UCSD-AML1 (cell line): ENCODE measurements around the gene ARID1B.

ENCODE experiments used
- DNase-seq: peaks from one replicate; lab custom pipeline; 2025; ENCODE audit not compliant: unreplicated experiment; lab: John Stamatoyannopoulos, UW

The ARID1B gene

DNA sequence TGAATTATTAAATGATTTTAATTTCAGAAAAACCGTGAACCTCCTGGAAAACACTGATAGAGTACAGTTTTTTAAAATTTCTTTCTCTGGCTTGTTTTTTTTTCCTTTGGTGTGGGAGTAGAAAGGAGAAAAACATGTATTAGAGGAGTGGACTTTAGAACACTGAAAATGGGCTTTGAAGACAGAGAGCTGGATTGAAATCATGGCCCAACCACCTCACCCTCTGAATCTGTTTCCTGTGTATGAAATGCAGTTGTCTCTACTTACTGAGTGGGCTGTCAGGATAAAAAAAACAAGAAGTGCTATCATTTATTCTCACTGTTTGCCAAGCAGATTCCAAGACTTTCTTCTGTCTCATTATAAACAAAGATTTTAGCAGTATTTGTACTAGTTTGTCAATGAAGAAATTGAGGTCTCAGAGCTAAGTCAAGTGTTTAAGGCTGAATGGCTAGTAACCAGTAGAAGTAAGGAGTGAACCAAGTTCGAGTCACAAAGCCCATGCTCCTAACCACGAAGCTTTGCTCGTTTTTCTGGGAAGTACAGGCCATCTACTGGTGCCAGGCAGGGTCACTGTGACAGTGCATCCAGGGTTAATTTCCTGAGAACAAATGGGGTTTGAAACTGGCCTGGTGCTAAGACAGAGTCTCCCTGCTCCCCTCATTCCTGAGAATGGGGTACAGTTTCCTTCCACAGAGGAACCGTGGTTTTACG lies 289.8 kb downstream of the ARID1B start:
- DNase-seq: peak; percentile 20

DNA sequence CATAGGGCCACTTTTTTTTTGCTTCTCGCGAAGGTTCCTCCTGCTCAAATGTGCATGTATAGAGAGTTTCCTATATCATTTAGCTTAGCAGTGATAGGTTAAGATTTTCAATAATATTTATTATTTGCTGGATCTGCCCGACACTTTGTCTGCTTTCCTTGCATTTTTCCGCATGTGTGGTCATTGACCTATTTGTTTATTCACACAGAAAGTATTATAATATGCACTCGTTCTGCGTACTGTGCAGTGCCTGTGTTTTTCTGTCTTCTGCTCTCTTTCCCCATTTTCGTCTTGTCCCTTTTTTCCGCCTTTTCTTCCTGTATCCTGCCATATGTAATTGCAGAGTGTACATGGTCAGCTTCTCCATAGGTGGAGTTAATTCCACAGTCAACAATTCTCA lies 290.3 kb downstream of the ARID1B start:
- DNase-seq: no peak

DNA sequence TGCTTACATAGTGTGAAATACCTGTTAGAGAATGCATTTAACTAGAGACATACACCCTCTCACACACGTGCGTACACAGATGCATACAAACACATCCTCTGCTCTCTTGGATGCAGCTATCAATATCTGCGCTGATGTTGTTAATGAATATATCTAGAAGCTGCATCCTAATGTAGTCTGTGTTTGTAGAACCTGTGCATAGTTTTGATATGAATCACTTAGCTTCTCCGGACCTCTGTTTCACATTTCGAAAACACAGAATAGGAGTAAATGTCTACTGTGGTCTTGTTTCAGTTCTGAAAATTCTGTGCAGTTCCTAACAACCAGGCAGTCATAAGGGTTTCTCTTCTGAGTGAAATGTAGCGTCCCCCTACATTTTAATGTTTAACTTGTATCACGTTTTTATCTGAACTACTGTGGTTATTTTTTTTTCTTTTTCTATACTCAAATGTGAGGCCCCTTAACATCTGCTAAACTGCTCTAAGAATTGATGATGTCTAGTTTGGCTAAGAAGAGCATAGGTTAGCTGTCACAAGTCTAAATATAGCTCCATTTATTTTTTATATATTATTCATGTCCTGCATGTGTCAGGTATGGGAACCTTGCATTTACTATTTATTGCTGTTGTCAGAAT lies 291.6 kb downstream of the ARID1B start:
- no peak for DNase-seq

DNA sequence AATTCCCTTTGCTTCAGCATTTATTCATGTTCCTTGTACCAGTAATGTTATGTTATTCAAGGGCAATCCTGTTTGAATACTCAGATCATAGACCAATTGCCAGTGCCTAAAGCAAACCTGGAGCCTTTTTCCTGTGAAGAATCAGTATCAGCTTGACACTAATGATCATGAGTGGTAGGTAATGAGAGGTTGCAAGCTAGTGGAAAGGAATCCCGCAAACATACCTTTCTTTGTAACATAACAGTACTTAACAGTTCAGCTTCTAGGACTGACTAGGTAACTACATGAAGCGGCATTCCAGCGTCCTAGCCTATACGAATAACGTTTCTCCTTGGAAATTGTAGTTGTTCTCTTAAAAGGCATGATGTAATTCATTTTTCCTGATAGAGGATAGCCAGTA lies 292.4 kb downstream of the ARID1B start:
- no peak for DNase-seq

DNA sequence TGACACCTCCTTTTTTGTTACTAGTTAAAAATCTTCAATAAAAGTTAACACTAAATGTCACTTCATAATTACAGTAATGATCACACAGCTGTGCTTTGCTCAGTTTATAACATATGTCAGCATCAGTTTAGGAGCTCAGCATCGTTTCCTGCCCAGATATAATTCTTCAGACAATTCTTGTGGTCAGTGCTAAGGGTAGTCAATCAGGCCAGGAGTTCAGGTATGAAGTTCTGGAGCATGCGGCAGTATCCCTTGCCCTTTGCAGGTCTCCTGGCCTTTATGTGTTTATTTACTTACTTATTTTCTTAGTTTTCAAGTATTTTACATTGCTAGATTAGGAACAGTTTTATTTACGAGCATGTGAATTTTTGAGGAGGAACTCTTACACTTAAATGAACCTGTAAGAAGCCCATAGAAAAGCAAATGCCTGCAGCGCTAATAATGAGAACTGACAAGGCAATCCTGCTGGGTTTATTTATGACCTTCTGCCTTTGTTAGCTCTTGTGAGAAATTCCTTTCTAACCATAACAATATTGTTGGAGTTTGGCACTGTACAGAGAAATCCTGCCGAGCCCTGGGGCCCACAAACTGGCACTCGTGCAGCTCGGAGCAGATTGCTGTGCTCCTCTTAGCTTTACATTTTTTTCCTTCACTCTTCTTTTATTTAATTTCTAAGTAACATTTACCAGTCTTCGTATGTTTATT lies 293.4 kb downstream of the ARID1B start:
- no peak for DNase-seq

DNA sequence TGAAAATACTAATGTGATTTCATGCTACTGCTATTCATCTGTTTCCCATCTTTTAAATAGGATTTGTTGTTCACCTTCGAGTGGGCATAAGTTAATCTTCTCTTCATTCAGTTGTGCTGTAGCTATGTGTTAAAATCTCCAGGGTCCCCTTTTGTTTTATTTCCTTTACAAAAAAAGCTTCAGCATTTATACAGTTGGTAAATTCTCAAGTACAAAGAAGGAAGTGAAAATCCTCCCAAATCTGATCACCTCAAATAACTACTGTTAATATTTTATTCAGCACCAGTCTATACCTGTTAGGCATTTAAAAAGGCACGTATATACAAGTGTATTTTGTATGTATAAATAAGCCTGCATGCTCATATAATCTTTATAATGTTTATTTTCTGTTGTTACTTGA lies 294.9 kb downstream of the ARID1B start:
- no peak for DNase-seq

DNA sequence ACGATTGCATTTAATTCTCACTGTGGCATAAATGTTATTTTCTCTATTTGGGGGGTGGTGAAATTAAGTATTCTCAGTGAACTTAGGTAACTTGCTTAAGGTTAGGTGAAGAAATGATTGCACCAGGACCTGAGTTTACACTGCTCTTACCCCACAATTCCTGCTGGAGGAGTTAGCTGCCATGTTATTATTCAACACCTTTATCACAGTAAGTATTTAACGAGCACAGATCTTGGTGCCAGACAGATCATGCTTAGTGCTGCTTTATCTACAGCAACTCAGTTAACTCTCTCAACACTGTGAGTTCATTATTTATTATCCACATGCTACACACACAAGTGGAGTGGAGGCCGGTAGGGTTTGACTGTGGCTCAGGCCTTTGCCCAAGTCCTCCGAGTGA lies 296.4 kb downstream of the ARID1B start:
- no peak for DNase-seq

DNA sequence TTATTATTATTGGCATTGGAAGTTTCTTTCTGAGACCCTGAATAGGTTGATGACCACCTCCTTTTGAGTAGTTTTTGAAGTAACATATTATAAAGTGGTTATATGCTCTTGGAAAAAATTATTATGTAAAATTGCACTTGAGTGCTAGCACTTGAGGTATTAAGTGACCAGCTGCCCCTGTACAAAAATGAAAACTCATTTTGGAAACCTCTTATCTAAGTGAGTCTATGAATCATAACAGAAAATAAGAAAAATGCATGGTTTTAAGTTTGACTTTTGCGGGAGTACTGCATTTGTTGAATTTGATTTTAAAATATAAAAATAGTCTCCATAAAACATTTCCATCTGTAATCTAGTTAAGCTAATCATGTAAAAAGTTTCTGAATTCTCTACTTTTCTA lies 297.8 kb downstream of the ARID1B start:
- DNase-seq: no peak

DNA sequence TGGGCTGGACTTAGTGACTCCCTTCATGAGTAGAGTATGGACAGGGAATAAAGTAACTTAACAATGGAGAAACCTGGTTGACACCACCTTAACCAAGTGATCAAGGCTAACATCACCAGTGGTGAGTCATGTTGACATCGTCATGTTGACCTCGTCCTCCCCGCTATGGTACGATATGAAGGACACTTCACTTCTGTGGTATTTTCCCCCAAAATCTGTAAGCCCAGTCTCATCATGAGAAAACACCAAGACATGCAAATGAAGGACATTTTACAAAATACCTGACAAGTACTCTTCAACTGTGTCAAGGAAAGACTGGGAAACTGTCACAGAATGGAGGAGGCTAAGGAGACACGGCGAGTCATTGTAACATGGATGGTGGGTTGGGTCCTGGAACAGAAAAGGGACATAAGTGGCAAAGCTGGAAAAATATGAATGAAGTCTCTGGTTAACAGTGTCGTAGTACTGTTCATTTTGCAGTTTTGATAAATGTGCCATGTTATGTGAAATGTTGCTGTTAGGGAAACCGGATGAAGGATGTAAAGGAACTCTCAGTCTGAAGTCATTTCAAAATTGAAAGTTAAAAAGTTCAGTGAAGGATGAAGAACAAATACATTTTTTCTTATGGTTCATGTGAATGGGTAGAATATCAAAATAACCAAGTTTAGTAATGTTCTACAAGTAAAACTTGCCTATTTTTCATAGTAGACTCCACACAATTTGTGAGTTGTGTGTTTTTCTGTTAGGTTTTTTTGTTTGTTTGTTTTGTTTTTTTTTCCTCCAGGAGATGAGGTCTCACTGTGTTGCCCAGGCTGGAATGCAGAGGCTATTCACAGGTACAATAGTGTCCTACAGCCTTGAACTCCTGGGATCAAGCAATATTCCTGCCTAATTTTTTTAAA lies 298.6 kb downstream of the ARID1B start:
- no peak for DNase-seq

DNA sequence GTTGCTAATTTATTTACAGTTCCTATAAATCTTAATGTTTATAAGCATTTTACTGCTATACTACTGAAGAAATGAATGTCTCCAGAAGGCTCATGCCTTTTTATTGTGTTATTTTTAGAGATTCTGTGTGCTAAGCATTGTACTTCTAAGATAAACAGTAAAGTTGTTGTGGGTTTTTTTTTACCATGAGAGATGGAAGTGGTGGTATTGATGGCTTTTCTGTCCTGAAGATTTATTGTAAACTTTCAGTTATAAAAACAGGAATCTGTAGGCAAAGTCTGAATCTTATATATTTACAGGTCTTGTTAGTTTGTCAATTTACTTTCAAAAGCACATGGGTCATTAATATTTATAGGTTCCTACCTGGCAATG lies 299.3 kb downstream of the ARID1B start:
- no peak for DNase-seq

DNA sequence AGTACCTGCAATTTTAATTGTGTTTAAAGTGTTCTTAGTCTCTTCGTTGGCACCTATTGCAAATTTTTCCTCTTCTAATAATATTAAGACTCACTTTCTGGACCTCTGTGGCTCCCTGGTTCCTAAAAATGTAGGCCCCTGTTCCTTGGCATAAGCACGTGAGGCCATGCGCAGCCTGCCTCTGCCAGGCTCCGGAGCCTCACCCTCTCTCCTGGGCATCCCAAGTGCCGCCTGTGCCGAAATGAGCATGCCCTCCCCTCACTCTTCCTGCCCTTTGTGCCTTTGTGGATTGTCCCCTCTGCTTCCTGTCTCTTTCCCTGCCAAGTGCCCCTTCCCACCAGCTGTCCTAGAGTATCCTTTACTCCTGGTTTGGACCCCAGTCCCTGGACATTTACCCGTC lies 300.1 kb downstream of the ARID1B start:
- no peak for DNase-seq

DNA sequence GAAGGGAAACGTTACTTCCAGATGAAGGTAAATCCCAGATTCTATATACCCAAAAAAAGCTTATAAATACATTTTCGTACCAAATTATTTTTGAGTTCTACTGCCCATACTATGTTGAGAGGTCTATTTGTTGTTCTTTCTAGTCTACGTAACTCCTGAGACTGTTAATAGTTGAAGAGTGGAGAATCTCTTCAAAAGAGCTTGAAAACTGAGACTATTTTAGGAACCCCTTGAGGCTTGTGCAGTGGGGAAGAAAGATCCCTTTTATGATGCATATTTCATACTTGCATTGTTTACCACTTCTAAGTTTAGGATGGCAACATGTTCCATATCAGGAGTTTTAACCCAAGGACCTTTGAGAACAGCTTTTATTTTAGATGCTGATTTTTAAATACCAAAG lies 301.1 kb downstream of the ARID1B start:
- no peak for DNase-seq

DNA sequence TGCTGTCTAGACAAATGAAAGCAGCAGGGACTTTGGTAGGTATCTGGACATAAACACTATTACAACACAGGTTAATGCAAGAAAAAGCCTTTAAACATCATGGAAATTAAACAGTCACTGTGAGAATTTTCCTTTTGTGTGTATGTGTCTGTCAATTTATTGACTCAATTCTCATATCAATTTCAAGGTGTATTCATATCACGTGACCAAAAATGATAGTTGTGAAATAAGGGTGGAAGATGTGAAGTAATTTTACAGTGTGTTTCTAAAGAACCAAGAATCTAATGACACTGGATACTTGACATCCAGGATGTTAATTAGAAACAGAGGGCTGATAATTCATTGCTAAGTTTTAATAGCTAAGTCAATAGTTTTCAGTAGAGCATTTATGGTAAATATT lies 302.1 kb downstream of the ARID1B start:
- no peak for DNase-seq

DNA sequence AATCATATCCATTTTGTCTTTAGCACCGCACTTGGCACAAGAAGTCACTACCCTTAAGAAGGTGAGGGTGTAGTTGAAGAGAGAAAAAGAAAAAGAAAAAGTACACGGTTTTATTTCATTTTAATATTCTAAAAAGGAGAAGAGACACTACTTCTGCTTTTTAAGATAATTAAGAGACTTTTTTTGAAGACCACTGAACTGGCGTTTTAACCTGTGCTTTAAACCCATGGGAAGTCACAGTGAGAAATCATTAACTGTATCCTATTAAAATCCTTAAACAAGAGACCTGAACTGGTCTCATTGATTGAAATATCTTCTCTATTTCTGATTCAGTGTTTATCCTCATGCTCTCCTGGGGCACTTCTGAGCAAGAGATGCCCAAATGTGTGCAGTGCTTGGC lies 302.6 kb downstream of the ARID1B start:
- DNase-seq: no peak

DNA sequence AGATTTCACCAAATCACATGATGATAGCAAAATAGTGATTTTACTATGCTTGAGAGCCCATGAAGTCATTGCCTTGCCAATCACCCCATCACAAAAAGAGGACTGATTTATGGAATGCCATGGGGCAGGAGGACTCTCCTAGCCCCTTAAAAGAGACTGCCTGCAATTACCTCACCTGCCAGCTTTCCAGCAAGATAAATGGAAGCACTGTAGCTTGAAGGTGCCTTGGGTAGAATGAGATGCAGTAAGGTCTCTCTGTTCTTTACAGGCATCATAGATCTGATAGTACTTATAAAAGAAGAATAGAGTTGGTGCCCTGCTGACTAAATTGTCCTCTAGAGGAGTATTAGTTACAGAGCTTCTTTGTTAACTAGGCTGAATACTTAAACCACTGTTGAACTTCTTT lies 303.8 kb downstream of the ARID1B start:
- no peak for DNase-seq

DNA sequence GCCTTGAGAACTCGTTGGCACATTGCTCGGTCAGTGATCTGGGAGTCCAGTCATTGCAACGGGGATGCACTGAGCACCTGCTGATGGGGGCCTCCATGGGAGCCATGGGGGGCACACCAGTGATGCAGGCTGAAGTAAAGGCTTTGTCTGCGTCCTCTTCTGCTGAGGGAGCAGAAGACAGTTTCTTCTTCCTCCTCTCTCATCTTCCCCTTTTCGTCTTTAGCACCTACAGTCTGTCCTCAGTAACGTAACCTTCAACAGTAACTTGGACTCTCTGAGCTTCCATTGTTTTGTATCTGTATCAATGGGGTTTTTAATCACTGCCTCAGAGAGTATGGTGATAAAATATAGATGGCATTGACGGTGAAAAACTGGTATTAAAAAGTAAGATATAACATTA lies 306.2 kb downstream of the ARID1B start:
- no peak for DNase-seq

DNA sequence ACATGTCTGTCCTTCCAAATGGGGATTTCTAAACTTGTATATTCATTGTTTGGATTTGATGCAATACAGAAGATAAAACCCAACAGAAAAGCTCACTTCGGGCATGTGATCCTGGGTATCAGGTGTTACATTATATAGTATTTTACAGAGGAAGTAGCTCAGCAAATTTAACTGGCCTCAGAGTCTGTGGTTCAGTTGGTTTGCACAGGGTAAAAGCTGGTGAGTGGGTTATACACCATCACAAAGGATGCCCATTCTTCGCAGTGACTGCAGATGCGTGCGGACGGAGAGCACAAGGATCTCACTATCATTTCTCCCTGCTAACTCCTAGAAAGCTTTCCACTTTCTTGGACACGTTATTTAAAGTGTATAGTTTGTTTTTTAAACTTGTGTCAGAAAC lies 309.5 kb downstream of the ARID1B start:
- DNase-seq: no peak

DNA sequence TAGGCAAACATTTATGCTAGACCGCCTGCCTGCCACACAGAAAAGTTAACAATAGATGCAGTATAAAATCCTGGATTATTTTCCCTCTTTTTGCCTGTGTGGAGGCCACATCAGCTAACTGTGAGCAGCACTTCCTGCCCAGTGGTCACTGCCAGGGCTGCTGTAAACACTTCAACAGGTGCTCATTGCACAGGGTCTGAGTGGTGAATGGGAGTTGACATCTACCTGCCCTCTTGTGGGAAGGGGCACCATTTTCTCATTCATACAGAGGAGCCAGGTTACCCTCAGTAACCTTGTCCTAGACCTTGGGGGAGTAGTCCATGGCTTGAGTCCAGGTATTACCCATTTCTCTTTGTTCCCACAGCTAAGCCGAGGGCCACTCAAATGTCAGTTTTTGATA lies 310.8 kb downstream of the ARID1B start:
- no peak for DNase-seq

DNA sequence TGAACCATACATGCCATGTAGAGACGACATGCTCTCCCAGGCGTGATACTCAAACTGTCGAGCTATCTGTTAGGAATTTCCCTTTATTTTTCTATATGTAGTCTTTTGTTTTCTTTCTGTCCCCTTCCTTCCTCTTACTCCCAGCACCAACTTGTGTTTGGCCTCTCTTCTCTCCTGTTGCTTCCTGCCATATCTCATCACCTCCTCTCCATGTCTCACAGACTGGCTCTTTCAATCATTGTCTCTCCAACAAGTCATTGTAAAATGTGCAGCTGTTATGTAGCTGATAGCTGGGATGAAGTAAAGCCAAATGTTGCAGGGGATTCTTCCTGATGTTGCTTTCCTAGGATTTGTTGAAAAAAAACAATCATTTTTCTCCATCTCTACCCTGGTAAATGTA lies 311.7 kb downstream of the ARID1B start:
- no peak for DNase-seq

DNA sequence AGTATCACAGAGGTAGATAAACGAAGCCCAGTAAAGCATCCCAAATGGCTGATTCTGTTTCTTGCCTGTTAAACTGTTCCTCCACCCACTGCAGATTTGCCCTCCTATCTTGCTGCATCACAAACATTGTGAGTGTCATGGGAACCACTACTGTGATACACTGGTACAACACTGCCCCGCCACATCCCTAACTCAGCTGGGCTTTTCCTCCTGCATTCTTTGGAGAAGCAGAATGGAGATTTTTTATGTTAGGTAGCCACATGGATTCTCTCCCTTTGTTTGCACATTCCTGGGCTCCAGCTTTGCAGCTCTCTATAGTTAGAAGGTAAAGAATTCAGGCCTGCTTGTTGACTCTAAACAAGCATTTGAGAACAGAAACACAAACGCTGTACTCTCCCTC lies 312.1 kb downstream of the ARID1B start:
- no peak for DNase-seq

DNA sequence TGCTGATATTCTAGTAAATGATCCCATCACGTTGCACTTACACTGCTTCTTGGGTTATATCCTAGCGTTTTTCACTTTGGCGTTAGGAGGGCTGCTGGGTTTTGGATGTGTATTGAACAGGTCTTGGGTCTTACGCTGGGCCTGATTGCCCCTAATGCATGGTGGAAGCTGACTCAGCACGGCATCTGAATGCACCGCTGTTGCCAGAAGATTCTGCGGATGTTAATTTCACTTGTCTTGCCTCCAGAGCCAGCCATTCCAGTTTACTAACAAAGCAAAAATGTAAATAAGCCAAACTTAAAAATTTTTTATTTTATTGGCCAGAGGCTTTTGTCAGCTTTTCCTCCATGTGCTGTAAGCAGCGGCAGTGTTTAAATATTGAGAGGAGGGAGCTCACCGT lies 312.7 kb downstream of the ARID1B start:
- DNase-seq: no peak

DNA sequence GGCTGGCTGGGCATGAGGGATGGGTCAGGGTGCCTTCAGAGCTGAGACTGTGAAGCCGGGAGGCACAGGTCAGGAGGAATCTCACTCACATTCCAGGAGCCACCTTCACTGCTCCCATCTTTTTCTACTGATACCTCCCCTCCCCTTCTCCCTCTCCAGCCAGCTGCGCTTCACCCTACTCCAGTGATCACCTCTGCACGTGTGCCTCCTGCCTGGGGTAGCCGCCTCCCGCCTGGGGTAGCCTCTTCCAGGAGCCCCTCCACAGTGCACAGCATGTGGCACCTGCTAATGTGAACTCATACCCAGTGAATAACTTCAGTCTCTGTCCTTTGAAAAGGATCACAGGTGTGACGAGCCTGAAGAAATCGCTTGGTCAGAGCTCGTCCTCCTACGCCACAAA lies 313.6 kb downstream of the ARID1B start:
- no peak for DNase-seq
